Vagina (tissue), 2 donors: ENCODE results near the gene FUT8. TPM values are rescaled to one million over a fixed set of nuclear protein-coding genes. Genes with fewer than 3 reads are reported as not detected.

Experiments used
- DNase-seq, 2 donors: peaks; one replicate each; pipeline ENCODE4 v3.0.0-alpha.2; 2017; ENCODE audit errors: extremely low spot score in 2 of 2
- H3K27ac ChIP-seq: fragments of 200-600 bp; sonication (generic); one replicate; pipeline ENCODE4 v1.5.1; 2019
- H3K27me3 ChIP-seq: fragments of 200-600 bp; sonication (generic); one replicate; pipeline ENCODE4 v1.5.1; 2019
- H3K36me3 ChIP-seq, 2 donors: fragments of 200-600 bp; sonication (generic); one replicate each; pipeline ENCODE4 v1.5.1; 2017 to 2019
- H3K4me1 ChIP-seq: fragments of 200-600 bp; sonication (generic); one replicate; pipeline ENCODE4 v1.5.1; 2019
- H3K4me3 ChIP-seq, 2 donors: fragments of 200-600 bp; sonication (generic); 1 replicate in 1 of 2; 2 replicates in 1 of 2; pipeline ENCODE4 v1.5.1; 2016 to 2019
- H3K9me3 ChIP-seq: fragments of 200-600 bp; sonication (generic); one replicate; pipeline ENCODE4 v1.5.1; 2019
- CTCF ChIP-seq, 3 experiments: fragments of 450-650 bp in 2 of 3; fragments of 200-600 bp in 1 of 3; sonication (generic) in 1 of 3; IDR thresholded peaks; one replicate each; pipeline ENCODE4 v1.5.1; 2017 to 2019; ENCODE audit warnings: antibody characterized with exemption in 3 of 3, mild to moderate bottlenecking in 2 of 3, moderate library complexity in 2 of 3
- POLR2A ChIP-seq, 2 donors: fragments of 450-650 bp; IDR thresholded peaks; one replicate each; pipeline ENCODE4 v1.6.1; 2017; ENCODE audit warnings: antibody characterized with exemption in 2 of 2, mild to moderate bottlenecking in 2 of 2, moderate library complexity in 2 of 2
- POLR2AphosphoS5 ChIP-seq, 2 donors: sonication (generic); formaldehyde crosslinking; IDR thresholded peaks; one replicate each; pipeline ENCODE4 v1.9.0; 2017; ENCODE audit warnings: antibody characterized with exemption in 2 of 2, mild to moderate bottlenecking in 2 of 2, low read depth in 1 of 2; ENCODE audit not compliant: insufficient read depth in 1 of 2
- intact Hi-C: fragments of 100-400 bp; cut with DNase I; formaldehyde crosslinking; loops from one replicate; pipeline ENCODE4 v1.15.1; 2023
- total RNA-seq: library from RNA; depleted of rRNA; stranded (reverse); fragments of >200 nt; gene quantifications from one replicate; pipeline ENCODE4 v1.2.3, GENCODE V29; 2016

The FUT8 gene
- total RNA-seq, 1 donor from 2014 or later = 35.1 TPM

GRCh38 chr14:65486863-65487262 lies 74.3 kb downstream of the FUT8 start:
- intact Hi-C loops = no loop called here
- Histone ChIP-seq H3K36me3 (no peaks in the 10 kb centered on the region), H3K4me3 (no peak overlapping the region), H3K4me1 (peaks cover 4% of the 10 kb centered on the region), H3K27ac (no peak overlapping the region), H3K9me3 (no peaks in the 10 kb centered on the region), H3K27me3 (no peaks in the 10 kb centered on the region)
- no peak for DNase-seq
- TF ChIP-seq CTCF (IDR thresholded peaks at IDR 0.05) (no peak), POLR2AphosphoS5 (IDR thresholded peaks at IDR 0.05; ENCODE audit: insufficient read depth in 1 of 2, low read depth in 1 of 2) (no peak), POLR2A (IDR thresholded peaks at IDR 0.05) (no peak)

- no peak for TF ChIP-seq POLR2A (IDR thresholded peaks at IDR 0.05)
- Histone ChIP-seq H3K9me3 (no peaks in the 10 kb centered on the region), H3K27me3 (no peaks in the 10 kb centered on the region), H3K4me1 (peaks cover 4% of the 10 kb centered on the region), H3K27ac (no peak overlapping the region), H3K36me3 (no peaks in the 10 kb centered on the region), H3K4me3 (no peak overlapping the region)
- intact Hi-C loops = no loop called here
- no peak for DNase-seq
Measured at GRCh38 chr14:65487783-65488494, 75.4 kb downstream of the FUT8 start.

- Histone ChIP-seq H3K27me3 (no peaks in the 10 kb centered on the region), H3K4me3 (no peak overlapping the region), H3K4me1 (peaks cover 4% of the 10 kb centered on the region), H3K9me3 (no peaks in the 10 kb centered on the region), H3K27ac (no peak overlapping the region), H3K36me3 (no peaks in the 10 kb centered on the region)
- TF ChIP-seq POLR2A (IDR thresholded peaks at IDR 0.05) (no peak), CTCF (IDR thresholded peaks at IDR 0.05) (no peak), POLR2AphosphoS5 (IDR thresholded peaks at IDR 0.05; ENCODE audit: insufficient read depth in 1 of 2, low read depth in 1 of 2) (no peak)
- intact Hi-C loops = no loop called here
- DNase-seq = no peak
Measured at GRCh38 chr14:65491274-65491673, 78.7 kb downstream of the FUT8 start.

GRCh38 chr14:65492266-65492665 lies 79.7 kb downstream of the FUT8 start:
- Histone ChIP-seq H3K4me3 (no peak overlapping the region), H3K27me3 (no peaks in the 10 kb centered on the region), H3K36me3 (no peaks in the 10 kb centered on the region), H3K4me1 (no peaks in the 10 kb centered on the region), H3K9me3 (no peaks in the 10 kb centered on the region), H3K27ac (no peak overlapping the region)
- no peak for DNase-seq
- intact Hi-C loops = no loop called here
- TF ChIP-seq CTCF (IDR thresholded peaks at IDR 0.05) (no peak), POLR2A (IDR thresholded peaks at IDR 0.05) (no peak), POLR2AphosphoS5 (IDR thresholded peaks at IDR 0.05; ENCODE audit: insufficient read depth in 1 of 2, low read depth in 1 of 2) (no peak)

GRCh38 chr14:65495196-65495595 lies 82.7 kb downstream of the FUT8 start:
- Histone ChIP-seq H3K36me3 (no peaks in the 10 kb centered on the region), H3K27me3 (no peaks in the 10 kb centered on the region), H3K27ac (no peak overlapping the region), H3K4me3 (no peak overlapping the region), H3K9me3 (no peaks in the 10 kb centered on the region), H3K4me1 (peaks cover 13% of the 10 kb centered on the region)
- intact Hi-C loops = no loop called here
- DNase-seq = no peak
- TF ChIP-seq POLR2AphosphoS5 (IDR thresholded peaks at IDR 0.05; ENCODE audit: insufficient read depth in 1 of 2, low read depth in 1 of 2) = no peak
- TF ChIP-seq POLR2A (IDR thresholded peaks at IDR 0.05) = no peak
- no peak for TF ChIP-seq CTCF (IDR thresholded peaks at IDR 0.05)
